IPS-15b (cell line): ENCODE measurements around the gene ACP4.

Experiments used
- H3K27me3 ChIP-seq: one replicate; pipeline ENCODE4 v1.6.1; 2013; ENCODE audit warnings: low read length; ENCODE audit not compliant: control insufficient read depth, insufficient read depth
- H3K36me3 ChIP-seq: one replicate; pipeline ENCODE4 v1.6.1; 2013; ENCODE audit warnings: low read length; ENCODE audit not compliant: control insufficient read depth, insufficient read depth
- H3K4me1 ChIP-seq: one replicate; pipeline ENCODE4 v1.6.1; 2013; ENCODE audit warnings: mild to moderate bottlenecking, low read length; ENCODE audit not compliant: control insufficient read depth, insufficient read depth
- H3K4me3 ChIP-seq: one replicate; pipeline ENCODE4 v1.5.1; 2013; ENCODE audit warnings: low read depth, low read length
- H3K9ac ChIP-seq: one replicate; pipeline ENCODE4 v1.6.1; 2013; ENCODE audit warnings: low read depth, mild to moderate bottlenecking, low read length
- H3K9me3 ChIP-seq: one replicate; pipeline ENCODE4 v1.6.1; 2013; ENCODE audit warnings: mild to moderate bottlenecking, low read length; ENCODE audit not compliant: control insufficient read depth, insufficient read depth

Gene ACP4

GRCh38 chr19:50793558-50794065, 3.4 kb downstream of the ACP4 start:
- Histone ChIP-seq H3K4me1 (no peaks in the 10 kb centered on the region), H3K9ac (no peak overlapping the region), H3K36me3 (peaks cover 17% of the 10 kb centered on the region), H3K27me3 (no peaks in the 10 kb centered on the region), H3K9me3 (no peaks in the 10 kb centered on the region), H3K4me3 (no peak overlapping the region)

GRCh38 chr19:50794074-50794875, 4.1 kb downstream of the ACP4 start:
- no peaks in the 10 kb centered on the region for H3K4me1 ChIP-seq
- H3K27me3 ChIP-seq = no peaks in the 10 kb centered on the region
- no peak overlapping the region for H3K9ac ChIP-seq
- no peak overlapping the region for H3K4me3 ChIP-seq
- no peaks in the 10 kb centered on the region for H3K9me3 ChIP-seq
- H3K36me3 ChIP-seq = peaks cover 24% of the 10 kb centered on the region

GRCh38 chr19:50794876-50795663, 4.9 kb downstream of the ACP4 start:
- no peaks in the 10 kb centered on the region for H3K9me3 ChIP-seq
- no peaks in the 10 kb centered on the region for H3K27me3 ChIP-seq
- no peak overlapping the region for H3K9ac ChIP-seq
- no peaks in the 10 kb centered on the region for H3K4me1 ChIP-seq
- H3K4me3 ChIP-seq = no peak overlapping the region
- H3K36me3 ChIP-seq = peaks cover 32% of the 10 kb centered on the region

GRCh38 chr19:50795664-50796073, 5.5 kb downstream of the ACP4 start:
- H3K4me1 ChIP-seq = no peaks in the 10 kb centered on the region

GRCh38 chr19:50796128-50796633, 6.0 kb downstream of the ACP4 start:
- H3K4me3 ChIP-seq = no peak overlapping the region
- no peaks in the 10 kb centered on the region for H3K4me1 ChIP-seq
- H3K27me3 ChIP-seq = no peaks in the 10 kb centered on the region
- H3K9ac ChIP-seq = no peak overlapping the region
- peaks cover 40% of the 10 kb centered on the region for H3K36me3 ChIP-seq
- H3K9me3 ChIP-seq = no peaks in the 10 kb centered on the region

More at GRCh38 chr19:50795664-50796073, 5.5 kb downstream of the ACP4 start:
- Histone ChIP-seq H3K9ac (no peak overlapping the region), H3K27me3 (no peaks in the 10 kb centered on the region), H3K36me3 (peaks cover 35% of the 10 kb centered on the region), H3K4me3 (no peak overlapping the region), H3K9me3 (no peaks in the 10 kb centered on the region)

GRCh38 chr19:50796634-50797428, 6.6 kb downstream of the ACP4 start:
- Histone ChIP-seq H3K4me1 (no peaks in the 10 kb centered on the region), H3K9me3 (no peaks in the 10 kb centered on the region), H3K9ac (no peak overlapping the region), H3K4me3 (no peak overlapping the region), H3K36me3 (peaks cover 43% of the 10 kb centered on the region), H3K27me3 (no peaks in the 10 kb centered on the region)

- Histone ChIP-seq H3K9me3 (no peaks in the 10 kb centered on the region), H3K9ac (no peak overlapping the region), H3K4me1 (no peaks in the 10 kb centered on the region), H3K36me3 (peaks cover 49% of the 10 kb centered on the region), H3K4me3 (no peak overlapping the region), H3K27me3 (no peaks in the 10 kb centered on the region)
Observed at GRCh38 chr19:50797429-50797780, 7.2 kb downstream of the ACP4 start.

GRCh38 chr19:50797781-50798658, 7.8 kb downstream of the ACP4 start:
- Histone ChIP-seq H3K36me3 (peaks cover 52% of the 10 kb centered on the region), H3K4me3 (no peak overlapping the region), H3K4me1 (no peaks in the 10 kb centered on the region), H3K9ac (no peak overlapping the region), H3K27me3 (no peaks in the 10 kb centered on the region), H3K9me3 (no peaks in the 10 kb centered on the region)

- Histone ChIP-seq H3K9ac (no peak overlapping the region), H3K4me3 (no peak overlapping the region), H3K4me1 (no peaks in the 10 kb centered on the region), H3K9me3 (no peaks in the 10 kb centered on the region), H3K36me3 (peaks cover 58% of the 10 kb centered on the region), H3K27me3 (no peaks in the 10 kb centered on the region)
Observed at GRCh38 chr19:50798659-50799546, 8.7 kb downstream of the ACP4 start.

GRCh38 chr19:50799547-50799851, 9.3 kb downstream of the ACP4 start:
- H3K36me3 ChIP-seq = peaks cover 59% of the 10 kb centered on the region
- no peaks in the 10 kb centered on the region for H3K27me3 ChIP-seq
- no peak overlapping the region for H3K4me3 ChIP-seq
- no peaks in the 10 kb centered on the region for H3K4me1 ChIP-seq
- H3K9me3 ChIP-seq = no peaks in the 10 kb centered on the region
- H3K9ac ChIP-seq = no peak overlapping the region
